HG03095 (cell line): Measurements from ENCODE around the gene IZUMO4.

Source experiments
- ATAC-seq: cut with Tn5 transposase; IDR thresholded peaks from one replicate; pipeline ENCODE4 v1.9.1; 2021; ENCODE audit warnings: moderate library complexity; ENCODE audit not compliant: unreplicated experiment

Gene IZUMO4

DNA sequence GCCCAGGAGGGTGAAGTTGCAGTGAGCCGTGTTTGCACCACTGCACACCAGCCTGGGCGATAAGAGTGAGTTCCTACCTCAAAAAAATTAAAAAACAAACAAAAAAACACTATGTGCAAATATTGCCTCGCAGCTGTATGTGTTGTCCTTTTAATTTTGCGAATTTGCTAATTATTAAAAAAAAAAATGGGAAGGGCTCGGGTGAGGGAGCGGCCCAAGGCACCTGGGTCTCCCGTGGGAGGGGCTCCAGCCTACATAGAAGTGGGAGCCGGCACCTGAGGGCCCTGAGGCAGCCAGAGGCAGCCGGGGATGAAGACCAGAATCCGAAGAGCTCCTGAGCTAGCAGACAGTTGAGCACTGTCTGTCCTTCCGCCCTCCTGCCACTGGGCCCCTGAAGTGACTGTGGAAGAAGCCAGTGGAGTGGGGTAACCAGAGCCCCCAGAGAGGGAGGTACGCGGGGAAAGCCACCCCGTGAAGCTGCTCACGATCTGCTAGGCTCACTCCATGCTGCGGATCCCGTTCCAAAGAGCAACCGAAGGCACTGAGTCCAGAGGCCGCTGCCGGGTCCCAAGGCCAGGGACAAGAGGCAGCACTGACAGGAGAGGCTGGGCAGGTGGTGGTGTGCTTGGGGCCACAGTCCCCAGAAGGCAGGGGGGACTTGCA lies 6.5 kb downstream of the IZUMO4 start:
- ATAC-seq, result no peak

DNA sequence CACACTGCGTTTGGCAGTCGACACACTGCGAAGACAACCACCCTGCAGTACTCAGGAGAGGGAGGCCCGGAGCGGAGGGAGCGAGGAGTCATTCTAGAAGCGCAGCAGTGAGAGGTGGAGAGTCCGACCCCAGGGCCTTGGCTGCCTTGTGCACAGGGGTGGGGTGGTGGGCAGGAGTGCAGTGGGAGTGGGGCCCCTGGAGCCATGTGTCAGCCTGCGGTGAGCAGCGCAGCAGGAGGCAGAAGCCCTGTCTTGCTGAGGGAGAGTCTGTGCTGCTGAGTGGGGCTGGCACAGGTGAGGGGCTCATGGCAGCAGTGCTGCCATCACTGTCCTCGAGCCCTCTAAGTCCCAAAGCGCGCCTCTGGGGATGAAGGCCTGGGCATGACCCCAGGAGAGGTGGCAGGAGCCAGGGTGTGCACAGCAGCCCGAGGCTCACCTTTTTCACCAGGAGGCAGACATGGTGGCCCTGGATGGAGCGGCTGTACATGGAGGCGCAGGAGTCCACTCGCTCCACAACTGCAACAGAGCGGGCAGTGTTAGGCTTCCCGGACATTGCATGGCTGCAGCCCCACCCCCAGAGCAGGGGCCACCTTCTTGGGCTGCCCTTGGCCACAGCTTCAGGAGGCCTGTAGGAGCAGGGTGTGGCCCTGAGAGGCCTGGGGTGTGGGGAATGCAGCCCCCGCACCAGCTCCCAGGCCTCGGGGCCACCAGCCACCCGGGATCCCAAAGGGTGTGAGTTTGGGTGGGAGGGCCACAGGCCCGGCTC lies 11.7 kb downstream of the IZUMO4 start:
- ATAC-seq, result no peak

DNA sequence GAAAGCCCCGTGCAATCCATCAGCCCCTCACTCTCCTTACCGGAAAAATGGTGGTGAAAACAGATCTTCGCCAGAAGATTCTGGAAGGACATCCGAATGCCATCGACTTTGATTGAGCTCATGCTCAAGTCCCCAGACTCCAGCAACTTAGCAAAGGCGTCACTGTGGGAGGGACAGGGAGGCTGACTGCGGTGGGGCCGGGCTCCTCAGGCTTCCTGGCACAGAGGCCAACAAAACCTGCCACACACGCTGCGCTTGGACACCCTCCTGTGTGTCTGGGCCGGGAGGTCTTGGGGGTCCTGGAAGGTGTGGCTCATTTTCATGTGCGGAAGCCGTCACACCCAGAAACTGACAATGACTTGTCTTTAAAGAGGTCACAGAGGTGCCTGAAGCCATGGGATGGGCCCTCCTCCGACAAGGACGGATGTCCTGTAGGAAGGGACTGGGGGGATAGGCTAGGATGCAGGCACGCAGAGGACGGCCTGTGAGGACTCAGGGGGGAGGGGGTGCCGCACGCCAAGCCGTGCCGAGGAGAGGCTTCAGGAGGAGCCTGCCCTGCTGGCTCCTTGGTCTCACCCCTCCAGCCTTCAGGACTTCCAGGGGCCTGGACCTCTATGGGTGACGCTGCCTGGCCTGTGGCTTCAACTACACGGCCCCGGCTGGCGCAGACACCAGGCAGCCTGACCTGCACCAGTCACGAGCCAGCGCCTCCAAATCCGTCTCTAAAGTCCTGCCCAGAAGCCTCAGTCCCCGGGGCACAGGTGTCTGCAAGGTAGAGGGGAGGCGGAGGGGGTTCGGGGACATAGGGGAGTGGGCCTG lies 12.5 kb downstream of the IZUMO4 start:
- ATAC-seq, result no peak

DNA sequence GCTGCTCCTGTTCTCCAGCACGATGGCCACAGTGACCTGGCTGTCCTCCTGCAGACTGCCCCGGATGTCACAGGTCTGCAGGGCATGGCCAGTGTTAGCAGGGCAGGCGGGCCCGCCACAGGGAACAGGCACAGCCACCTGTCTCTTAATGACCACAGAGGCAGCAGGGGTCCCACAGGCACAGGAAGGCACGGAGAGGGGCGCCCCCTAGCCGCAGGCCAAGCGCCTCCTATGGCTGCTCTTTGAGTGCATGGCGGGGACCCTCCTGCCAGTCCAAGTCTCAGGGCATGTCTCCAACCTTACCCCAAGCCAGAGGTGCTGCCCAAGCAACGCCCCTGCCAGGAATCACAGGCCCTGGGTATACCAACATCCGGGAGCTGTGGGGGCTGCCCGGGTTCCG lies 14.1 kb downstream of the IZUMO4 start:
- no peak for ATAC-seq

DNA sequence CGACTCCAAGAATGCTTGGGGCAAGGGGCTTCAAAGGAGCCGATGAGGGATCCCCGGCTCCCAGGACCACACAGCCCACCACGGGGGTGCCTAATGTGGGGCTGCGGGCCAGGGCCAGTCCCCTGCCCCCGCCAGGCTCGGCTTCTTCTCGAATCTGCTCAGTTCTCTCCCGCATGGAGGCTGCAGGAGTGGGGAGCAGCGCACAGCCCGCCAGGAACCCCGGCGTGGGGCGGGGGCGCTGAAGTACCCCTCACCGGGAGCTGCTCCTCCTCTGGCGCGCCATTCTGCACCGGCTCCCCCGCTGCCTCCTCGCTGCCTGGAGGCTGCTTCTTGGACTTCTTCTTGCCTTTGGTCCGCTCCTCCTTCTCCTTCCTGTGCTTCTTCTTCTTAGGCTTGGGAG lies 14.7 kb downstream of the IZUMO4 start:
- ATAC-seq, result no peak

DNA sequence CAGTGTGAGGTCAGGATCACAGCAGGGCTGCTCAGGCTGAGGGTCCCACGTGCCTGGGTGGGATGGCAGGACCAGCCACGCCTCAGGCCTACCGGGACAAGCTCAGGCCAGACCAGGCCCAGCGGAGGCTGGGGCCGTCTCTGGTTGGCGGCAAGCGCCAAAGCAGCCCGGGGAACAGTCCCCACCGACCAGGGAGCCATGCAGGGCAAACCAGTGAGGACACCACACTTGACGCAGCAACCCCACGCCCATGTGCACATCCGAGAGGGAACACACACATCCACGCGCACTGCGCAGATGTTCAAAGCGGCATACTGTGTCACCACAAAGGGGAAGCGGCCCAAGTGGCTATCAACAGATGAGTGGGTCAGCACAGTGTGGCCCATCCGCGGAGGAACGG lies 15.2 kb downstream of the IZUMO4 start:
- no peak for ATAC-seq

DNA sequence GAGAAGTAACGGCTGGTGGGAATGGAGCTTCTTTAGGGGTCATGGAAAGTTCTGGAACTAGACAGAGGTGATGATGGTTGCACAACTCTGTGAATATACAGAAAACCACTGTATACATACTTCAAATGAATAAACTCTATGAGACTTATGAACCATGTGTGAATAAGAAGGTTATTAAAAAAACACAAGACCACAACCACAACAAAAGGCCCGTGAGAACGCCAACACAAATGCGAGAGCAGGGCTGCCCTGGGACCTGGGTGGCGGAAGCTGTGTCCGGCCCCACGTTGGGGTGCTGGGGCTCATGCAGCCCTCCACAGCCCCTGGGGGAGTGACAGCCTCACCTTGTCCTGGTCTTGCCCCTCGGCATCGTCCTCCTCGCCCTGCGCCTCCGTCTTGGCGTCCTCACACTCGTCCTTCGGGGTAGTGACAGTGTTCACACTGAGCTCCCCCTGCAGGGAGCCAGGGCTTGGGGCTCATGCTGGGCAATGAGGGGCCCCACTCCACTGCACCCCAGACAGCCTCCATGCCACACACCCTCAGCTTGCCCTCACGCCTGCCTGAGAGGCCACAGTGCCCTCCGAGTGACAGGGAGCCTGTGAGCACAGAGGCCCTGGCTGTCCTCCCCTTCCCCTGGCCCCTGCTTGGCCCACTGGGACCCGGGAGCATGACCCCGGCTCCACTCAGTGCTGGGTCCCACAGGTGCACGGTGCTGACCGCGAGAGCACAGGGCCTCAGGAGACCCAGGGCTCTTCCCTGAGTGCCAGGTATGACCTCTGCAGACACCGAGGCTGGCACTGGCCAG lies 16.0 kb downstream of the IZUMO4 start:
- no peak for ATAC-seq

DNA sequence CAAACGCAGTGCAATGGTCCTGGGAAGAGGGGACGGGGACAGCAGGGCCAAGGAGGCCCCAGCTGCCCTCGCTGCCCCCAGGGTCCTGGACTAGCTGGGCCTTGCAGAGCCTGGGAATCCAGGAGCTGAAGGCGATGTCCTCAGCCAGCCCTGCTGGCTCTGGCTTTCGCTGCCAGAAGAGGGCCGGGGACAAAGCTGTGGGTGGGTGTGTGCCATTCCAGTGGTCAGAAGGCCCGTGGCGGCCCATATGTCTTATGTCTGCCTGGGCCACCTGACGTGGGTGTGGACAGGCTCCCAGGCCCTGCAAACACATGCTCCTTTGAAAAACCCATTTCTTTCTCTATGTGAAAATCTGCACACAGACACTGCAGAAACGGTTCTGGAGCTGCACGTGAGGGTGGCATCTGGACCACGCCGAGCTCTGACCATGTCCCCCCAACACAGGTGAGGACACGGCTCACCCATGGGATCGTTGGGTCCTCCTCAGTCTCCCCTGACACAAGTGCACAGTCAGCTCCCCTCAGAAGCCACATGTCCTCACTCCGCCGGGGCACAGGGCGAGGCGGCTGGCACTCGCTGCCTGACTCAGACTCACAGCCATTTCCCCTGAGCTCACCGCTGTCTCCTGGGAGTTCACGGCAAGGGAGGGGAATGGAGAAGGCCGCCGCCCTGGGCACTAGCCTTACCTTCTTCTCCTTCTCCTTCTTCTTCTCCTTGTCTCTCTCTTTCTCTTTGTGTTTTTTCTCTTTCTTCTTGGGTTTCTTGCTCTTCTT lies 16.9 kb downstream of the IZUMO4 start:
- ATAC-seq, result no peak

DNA sequence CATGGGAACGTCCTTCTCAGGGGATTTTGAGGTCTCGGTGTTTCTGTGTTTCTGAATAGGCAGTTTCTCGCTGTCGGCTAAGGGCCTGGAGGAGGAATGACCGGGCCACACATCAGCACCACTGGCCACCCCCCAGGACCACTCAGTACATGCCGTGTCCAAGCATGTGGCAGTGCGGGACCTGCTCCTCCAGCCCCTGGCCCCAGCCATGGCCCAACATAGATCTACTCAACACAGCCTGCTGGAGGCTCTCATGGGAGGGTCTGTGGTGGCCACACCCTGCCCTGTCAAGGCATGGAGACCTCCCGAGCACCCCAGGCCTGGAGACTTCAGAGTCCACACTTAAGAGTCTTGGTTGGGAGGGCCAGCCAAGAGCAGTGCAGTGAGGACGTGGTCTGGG lies 17.5 kb downstream of the IZUMO4 start:
- no peak for ATAC-seq

DNA sequence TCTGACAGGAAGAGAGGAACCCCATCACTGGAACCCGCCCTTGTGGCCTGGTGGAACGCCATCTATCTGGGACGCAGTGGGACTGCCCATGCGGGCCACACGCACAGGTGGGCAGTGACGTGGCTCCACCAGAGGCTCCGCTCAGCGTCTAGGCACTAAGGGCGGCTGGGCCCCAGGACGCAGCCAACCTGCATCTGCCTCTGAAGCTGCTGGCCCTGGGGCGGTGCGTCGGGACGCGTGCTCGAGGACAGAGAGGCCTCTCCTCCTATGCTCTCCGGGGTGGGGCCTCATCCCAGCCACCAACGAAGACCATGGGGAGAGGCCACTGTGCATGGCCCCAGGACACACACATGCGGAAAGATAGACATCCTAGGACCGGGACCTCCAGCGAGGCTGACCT lies 18.1 kb downstream of the IZUMO4 start:
- no peak for ATAC-seq

DNA sequence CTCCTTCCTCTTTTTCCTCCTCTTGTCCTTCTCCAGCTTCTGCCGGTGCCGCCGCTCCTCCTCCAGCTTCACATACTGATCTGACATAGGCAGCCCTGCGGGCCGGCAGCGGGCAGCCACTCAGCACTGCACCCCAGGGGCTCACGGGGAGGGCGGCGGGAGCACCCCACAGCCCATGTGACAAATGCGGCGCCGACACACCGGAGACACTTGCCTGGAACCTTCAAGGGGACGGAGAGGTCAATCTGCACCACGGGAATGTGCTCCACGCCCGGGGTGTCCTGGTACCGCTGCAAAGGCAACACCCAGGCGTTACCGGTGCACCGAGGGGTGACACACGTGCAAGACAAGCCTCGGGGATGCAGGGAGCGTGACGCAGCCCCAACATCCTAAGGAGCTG lies 18.6 kb downstream of the IZUMO4 start:
- no peak for ATAC-seq

DNA sequence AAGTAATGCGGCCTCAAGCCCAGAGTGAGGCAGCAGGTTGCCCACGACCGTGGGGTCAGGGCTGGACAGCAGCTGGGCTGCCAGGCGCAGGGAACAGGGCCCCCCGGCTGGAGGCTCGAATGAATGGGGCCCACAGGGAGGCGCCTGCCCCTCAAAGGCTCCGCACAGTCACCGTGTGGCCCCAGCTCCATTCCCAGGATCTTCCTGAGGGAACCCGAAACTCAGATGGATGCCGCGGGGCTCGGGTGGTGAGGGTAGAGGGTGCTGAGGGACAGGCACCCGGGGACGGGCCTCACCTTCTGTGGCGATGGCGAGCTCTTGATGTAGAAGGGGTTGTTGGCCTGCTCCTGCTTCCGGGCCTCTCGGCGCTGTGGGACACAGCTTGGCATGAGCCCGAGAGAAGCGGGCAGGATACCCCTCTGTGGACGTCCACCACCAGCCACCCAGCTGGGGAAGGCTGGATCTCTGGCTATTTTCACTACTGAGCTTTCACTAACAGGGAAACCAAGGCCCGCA lies 19.3 kb downstream of the IZUMO4 start:
- no peak for ATAC-seq

DNA sequence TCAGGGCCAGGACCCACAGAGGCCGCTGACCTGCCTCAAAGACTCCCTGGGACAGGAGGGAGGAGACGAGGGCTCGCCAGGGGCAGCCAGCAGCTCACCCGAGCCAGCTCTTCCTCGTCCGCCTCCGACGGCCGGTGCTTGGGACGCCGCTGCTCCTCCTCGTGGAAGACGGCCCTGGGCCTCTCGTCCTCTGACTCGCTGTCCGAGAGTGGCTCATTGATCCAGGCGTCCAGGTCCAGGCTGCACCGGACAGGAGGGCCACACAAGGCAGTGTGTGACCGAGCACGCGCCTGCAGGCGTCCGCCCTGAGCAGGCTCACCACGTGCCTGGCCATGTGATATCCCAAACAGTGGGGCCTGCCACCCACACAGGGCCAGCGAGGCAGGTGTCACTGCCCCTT lies 19.8 kb downstream of the IZUMO4 start:
- ATAC-seq, result no peak

DNA sequence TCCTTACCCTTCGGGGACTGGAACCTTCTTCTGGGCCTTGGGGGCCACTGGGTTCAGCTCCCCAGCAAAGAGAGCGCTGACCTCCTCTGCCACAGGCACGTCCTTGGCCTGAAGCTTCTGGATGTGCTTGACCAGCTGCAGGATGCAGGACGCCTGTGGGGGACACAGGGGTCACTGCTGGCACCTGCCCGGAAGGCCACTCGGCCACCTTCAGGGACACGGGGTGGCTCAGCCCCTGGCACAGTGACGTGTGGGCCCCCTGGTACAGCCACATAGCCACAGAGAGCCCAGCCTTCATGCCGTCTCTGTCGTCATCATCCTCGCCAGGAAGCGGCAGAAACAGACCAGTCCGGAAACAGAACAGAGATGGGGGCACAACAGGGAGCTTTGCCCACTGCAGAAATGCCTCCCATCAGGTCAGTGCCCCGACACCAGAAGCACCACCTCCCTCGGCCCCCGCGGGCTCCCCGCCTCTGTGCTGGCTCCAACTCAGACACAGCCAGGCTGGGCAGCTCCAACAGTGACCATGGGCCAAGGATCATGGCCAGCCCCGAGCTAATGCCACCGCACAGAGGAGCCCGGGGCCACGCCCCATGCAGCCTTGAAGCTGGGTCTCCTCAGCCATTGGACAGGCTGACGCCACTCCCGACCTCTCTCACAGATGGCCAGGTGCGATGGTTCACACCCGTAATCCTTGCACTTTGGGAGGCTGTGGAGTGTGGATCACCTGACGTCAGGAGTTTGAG lies 20.7 kb downstream of the IZUMO4 start:
- ATAC-seq, result no peak

DNA sequence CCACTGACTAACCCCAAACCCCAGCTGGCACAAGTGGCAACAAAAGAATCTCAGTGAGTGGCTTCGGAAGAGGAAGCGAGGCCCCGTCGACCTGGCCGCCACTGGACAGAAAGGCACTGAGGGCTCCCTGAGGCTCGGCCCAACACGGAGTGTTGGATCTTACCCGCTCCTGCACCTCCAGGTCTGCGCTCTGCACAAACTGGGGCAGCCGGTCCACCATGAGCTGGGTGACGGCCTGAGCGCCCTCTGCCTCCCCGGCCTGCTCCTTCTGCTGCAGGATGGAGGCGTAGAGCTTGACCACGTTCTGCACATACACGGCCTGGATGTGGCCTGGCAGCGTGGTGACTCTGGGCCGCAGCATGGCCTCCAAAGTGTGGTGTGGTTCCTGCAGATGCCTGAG lies 21.7 kb downstream of the IZUMO4 start:
- ATAC-seq, result no peak

DNA sequence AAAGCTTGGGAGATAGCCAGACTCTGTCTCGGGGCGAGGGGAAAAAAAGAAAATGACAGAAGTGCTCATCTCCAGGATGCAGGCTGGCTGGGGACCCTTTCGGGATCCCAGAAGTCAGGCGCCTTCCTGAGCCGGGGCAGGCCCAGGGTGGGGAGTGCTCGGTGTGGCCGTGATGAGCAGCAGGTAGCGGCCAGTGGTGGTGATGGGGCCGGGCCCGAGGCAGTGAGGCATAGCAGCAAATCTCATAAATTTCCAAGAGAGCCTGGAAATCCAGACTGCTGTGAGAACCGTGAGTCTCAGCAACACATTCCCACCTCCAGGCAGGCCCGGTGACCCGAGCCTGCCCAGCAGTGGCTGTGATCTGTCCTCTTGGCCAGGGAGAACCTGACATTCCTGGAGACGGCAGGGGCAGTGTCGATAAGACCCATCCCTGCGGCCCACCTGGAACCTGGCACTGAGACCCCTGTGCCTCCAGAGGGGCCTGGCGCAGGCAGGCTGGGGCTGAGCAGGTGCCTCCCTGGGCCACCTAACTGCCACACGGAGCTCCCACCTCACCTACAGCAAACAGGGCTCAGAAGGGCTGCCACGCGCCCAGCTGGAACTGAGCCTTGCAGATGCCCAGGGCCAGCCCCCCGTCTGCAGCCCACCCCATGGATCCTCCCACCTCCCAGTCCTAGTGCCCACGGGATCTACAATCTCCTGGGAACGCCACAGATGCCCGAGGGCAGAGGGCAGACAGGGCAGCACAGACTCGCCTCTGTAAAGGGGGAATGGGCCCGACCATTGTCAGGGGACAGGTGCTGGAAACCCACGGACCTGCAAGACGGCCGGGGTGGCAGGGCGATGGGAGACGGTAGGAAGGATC lies 23.4 kb downstream of the IZUMO4 start:
- no peak for ATAC-seq

DNA sequence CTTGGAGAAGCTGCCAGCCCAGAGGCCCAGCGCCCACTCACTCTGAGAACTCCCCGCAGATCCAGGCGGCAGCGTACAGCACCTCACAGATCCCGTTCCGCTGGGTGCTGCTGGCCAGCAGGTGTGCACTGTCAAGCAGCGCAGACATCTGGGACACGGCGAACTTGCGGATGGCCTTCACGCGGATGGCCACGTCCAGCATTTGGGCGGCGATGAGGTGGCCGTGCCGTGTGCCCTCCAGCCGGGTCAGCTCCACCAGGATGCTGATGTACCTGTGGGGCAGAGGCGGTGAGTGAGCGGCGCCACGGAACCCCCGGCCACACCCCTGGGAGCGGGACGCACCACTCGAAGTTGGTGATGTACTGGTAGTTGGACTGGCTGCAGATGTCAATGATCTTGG lies 24.1 kb downstream of the IZUMO4 start:
- no peak for ATAC-seq

DNA sequence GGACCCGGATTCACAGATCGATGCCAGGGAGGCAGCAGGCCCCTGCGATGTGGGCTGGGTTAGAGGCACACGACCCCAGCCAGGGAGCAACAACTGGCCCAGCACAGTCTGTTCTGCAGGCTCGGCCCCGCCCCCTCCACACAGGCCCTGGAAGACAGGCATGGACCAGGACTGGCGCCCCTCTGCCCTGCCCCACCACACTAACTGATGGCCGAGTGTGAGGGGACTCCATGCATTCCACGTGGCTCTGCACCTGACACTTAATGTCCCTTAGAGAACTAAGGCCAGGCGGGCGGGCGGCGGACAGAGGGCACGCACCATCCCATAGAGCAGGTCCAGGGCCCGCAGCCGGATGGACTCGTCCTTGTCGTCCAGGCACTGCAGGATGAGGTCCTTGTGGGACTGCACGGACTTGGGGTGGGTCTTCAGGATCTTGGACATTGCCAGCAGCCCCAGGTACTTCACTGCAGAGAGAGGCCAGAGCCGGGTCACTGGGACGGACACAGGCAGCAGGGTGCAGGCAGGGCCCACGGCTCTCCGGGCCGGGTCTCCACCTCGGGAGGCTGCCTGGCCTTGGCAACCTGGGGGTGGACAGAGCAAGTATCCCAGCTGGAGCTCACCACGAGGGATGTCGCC lies 24.8 kb downstream of the IZUMO4 start:
- no peak for ATAC-seq
